IPS-11a (cell line): ENCODE results near the gene TPPP3.
A peak's percentile ranks its signal among the peaks of the same experiment; 100 is the strongest.

Experiments
- H3K4me3 ChIP-seq: one replicate; pipeline ENCODE4 v1.5.1; 2013; ENCODE audit warnings: low read depth, low read length, control low read depth

The TPPP3 gene

GRCh38 chr16:67393111-67393787, at the start of gene TPPP3:
Gene TPPP3, minus strand, starts transcription at chr16:67393498. Its CDS starts 2,387 bp downstream, at chr16:67391111.
- peak within 1 kb of the TSS; percentile 30 for H3K4me3 ChIP-seq

GRCh38 chr16:67442581-67443255, 49.4 kb upstream of the TPPP3 start:
- H3K4me3 ChIP-seq = no peak overlapping the region

GRCh38 chr16:67441907-67442306, 48.6 kb upstream of the TPPP3 start:
- H3K4me3 ChIP-seq = no peak overlapping the region

- H3K4me3 ChIP-seq = no peak overlapping the region
Measured at GRCh38 chr16:67441271-67441753, 48.0 kb upstream of the TPPP3 start.

- no peak overlapping the region for H3K4me3 ChIP-seq
Measured at GRCh38 chr16:67438824-67439393, 45.6 kb upstream of the TPPP3 start.

DNA sequence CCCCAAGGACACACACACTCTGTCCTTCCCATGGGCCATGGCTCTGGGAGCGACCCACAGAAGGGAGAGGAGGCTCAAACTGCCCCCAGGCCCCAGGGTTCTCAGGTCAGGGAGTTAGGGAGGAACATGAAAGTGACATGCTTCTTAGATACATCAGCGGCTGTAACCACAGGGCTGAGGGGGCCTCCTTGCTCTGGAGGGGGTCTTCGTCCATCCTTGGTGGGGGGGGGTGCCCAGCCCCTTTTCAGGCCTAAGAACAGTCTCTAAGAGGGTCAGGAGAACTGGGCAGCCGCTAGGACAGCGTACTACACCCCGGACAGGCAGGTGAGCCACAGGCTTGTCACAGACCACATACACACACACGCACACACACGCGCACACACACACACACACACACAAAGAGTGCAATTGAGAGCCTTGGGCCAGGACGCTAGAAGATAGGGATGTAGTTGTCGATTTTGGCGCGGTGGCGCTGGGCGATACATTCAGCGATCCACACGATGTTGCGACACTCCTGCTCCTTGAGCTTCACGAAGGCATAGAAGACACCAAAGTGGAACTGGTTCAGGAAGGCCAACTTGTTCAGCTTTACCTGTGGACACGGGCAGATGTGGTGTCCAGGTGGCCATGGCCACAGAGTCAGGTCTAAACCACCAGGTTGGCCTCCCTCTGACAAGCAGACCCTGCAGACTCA, 44.9 kb upstream of the TPPP3 start:
- no peak overlapping the region for H3K4me3 ChIP-seq

- no peak overlapping the region for H3K4me3 ChIP-seq
Measured at GRCh38 chr16:67437513-67437912, 44.2 kb upstream of the TPPP3 start.

DNA sequence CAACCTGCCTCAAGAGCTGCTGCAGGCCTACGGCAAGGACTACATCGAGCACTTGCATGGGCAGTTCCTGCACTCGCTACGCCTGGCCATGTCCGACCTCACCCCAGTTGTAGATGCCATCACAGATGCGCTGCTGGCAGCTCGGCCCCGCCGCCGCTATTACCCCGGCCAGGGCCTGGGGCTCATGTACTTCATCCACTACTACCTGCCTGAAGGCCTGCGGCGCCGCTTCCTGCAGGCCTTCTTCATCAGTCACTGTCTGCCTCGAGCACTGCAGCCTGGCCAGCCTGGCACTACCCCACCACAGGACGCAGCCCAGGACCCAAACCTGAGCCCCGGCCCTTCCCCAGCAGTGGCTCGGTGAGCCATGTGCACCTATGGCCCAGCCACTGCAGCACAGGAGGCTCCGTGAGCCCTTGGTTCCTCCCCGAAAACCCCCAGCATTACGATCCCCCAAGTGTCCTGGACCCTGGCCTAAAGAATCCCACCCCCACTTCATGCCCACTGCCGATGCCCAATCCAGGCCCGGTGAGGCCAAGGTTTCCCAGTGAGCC, 43.4 kb upstream of the TPPP3 start:
- H3K4me3 ChIP-seq = no peak overlapping the region

DNA sequence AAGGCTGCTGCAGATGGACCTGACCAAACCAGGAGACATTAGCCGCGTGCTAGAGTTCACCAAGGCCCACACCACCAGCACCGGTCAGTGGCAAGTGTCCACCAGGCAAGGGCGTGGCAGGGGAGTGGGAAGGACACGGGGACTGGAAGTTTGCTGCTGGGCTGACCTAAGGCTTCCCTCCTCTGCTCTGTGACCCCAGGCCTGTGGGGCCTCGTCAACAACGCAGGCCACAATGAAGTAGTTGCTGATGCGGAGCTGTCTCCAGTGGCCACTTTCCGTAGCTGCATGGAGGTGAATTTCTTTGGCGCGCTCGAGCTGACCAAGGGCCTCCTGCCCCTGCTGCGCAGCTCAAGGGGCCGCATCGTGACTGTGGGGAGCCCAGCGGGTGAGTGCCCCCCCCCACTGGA, 42.5 kb upstream of the TPPP3 start:
- no peak overlapping the region for H3K4me3 ChIP-seq

GRCh38 chr16:67433131-67433719, 39.9 kb upstream of the TPPP3 start:
- H3K4me3 ChIP-seq = no peak overlapping the region

DNA sequence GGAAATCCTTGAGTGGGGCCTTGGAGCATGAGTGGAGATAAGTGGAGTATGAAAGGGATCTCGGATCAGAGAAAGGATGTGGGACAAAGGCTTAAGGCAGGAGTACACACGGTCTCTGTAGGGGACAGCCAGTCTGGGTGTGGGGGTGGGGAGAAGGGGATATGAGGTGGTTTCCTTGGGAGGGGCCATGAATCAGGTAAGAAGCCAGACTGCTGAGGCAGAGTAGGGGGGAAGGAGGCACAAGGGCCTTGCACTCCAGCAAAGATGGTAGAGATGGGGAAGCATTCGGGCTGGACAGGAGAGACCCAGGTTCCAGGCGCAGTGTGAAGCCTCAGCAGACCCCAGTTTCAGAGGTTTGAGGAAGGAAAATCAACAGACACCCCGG, 39.2 kb upstream of the TPPP3 start:
- H3K4me3 ChIP-seq = no peak overlapping the region

GRCh38 chr16:67431775-67432505, 38.6 kb upstream of the TPPP3 start:
- peak overlapping the region; percentile 47 for H3K4me3 ChIP-seq

- peak within 1 kb of the TSS; percentile 56 for H3K4me3 ChIP-seq
Measured at GRCh38 chr16:67430977-67431774, 37.9 kb upstream of the TPPP3 start, which contains the start of gene HSD11B2. Gene HSD11B2, plus strand, starts transcription at chr16:67431121. Its CDS starts 128 bp downstream, at chr16:67431249.

- peak overlapping the region; percentile 56 for H3K4me3 ChIP-seq
Measured at GRCh38 chr16:67430504-67430976, 37.2 kb upstream of the TPPP3 start.

DNA sequence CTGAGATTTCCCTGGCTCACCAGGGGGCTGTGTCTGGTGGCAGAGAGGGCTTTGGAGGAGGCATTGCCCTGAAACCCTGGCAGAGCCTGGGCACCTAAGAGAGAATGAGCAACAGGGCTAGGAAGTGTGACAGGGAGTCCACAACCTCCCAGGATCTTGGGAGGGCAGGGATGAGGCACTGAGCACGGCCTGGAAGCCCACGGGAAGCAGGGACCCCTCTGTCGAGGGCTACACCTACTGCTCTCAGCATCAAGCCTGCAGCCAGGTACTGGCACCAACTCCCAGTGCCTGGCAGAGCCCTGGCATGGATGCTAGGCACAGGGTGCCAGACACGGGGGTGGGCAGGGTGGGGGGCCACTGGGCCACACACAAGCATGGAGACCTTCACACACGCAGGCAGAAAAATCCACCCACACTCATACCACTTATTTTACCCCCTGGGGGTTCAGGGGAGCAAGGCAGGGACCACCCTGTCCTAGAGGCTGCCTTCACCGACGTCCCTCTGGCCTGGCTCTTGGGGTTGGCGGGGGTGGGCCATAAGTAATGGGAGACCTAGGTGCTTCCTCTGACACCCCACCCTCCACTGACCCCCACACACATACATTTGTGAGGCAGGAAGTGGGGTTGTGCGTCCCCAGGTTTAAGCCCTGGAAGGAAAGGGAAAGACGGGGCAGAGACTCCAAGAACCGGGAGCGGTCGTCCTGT, 36.7 kb upstream of the TPPP3 start:
- H3K4me3 ChIP-seq = peak overlapping the region; percentile 56

DNA sequence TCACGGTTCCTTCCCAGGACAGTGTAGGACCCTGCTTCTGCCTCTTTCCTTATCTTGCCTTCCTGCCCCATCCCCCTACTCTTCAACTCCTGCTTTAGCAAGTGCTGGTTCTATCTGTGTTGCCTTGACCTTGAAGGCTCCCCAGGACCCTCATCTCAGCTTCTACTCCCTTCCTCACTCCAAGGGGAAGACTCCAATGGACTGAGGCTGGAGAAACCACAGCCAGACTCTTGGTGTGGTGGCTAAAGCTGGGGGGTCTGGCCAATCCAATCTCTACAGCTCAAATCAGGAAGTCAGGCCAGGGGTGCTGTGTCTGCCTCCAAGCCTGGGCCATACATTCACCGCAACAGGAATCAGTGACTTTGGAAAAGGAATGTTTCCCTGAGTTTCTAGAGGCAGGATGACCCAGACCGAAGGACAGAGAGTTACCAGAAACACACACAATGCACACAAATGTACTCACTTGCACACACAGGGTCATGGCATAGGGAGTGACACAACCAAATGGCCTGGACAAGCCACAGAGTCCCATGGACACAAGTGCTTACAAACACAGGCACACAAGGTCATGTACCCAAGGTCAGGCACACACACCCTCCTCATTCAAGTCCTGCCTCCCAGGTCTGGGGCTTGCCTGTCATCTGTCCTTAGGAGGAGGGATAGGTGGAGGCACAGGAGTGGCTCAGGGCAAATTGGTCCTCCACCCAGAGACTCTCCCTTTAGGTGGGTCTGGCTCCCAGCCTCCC, 35.9 kb upstream of the TPPP3 start:
- H3K4me3 ChIP-seq = no peak overlapping the region

- H3K4me3 ChIP-seq = no peak overlapping the region
Measured at GRCh38 chr16:67428146-67428731, 34.9 kb upstream of the TPPP3 start.
